Activated naive CD8-positive, alpha-beta T cell treated with anti-CD3 and anti-CD28 coated beads, Interleukin-2, amount 10 ng/mL, durations not matched to agents 7 days and 5 days (primary cell): Measurements from ENCODE around the gene TMEM236. TPM values are rescaled to one million over a fixed set of nuclear protein-coding genes. Genes with fewer than 3 reads are reported as not detected.

Source experiments
- ATAC-seq: fragments of 150-1000 bp; cut with Tn5 transposase; one replicate; pipeline ENCODE4 v1.10.0; 2021; ENCODE audit warnings: low read depth, moderate library complexity
- POLR2A ChIA-PET: fragments of 350-600 bp; sonication (Branson Sonifier 250); formaldehyde crosslinking; loops from one replicate; lab custom pipeline; 2021; ENCODE audit warnings: antibody characterized with exemption; lab: Charles Lee
- DNase-seq: peaks from one replicate; pipeline ENCODE4 v3.0.0; 2021
- H3K27ac Mint-ChIP-seq: one replicate; pipeline ENCODE4 v1.8.0; 2022; ENCODE audit warnings: mild to moderate bottlenecking, mixed read lengths
- H3K27me3 Mint-ChIP-seq: one replicate; pipeline ENCODE4 v1.8.0; 2022; ENCODE audit warnings: mild to moderate bottlenecking, moderate library complexity, mixed read lengths
- H3K36me3 Mint-ChIP-seq: one replicate; pipeline ENCODE4 v1.8.0; 2021; ENCODE audit warnings: mild to moderate bottlenecking, mixed read lengths
- H3K4me1 Mint-ChIP-seq: one replicate; pipeline ENCODE4 v1.8.0; 2021; ENCODE audit warnings: mixed read lengths
- H3K4me3 Mint-ChIP-seq: one replicate; pipeline ENCODE4 v1.8.0; 2022; ENCODE audit warnings: mild to moderate bottlenecking, moderate library complexity, mixed read lengths
- H3K9me3 Mint-ChIP-seq: one replicate; pipeline ENCODE4 v1.8.0; 2021; ENCODE audit warnings: mixed read lengths
- total RNA-seq, 2 experiments: library from RNA; stranded (reverse); gene quantifications; one replicate each; pipeline ENCODE4 v1.2.3, GENCODE V29; 2021

The TMEM236 gene
- total RNA-seq, 2 experiments from 2014 or later = 0.08 to 0.11 TPM

- H3K27ac Mint-ChIP-seq = peak overlapping the region; percentile 15
- no peak for DNase-seq
- POLR2A ChIA-PET = interaction anchor here (0.7 kb wide), 1 partner anchor 113 kb away, joined by 3 read pairs; the partner anchor contains the start of gene STAM
- peaks cover 11% of the 10 kb centered on the region for H3K4me1 Mint-ChIP-seq
- H3K36me3 Mint-ChIP-seq = no peaks in the 10 kb centered on the region
- ATAC-seq = peak; percentile 50
- peak overlapping the region; percentile 49 for H3K4me3 Mint-ChIP-seq
- peaks cover 2% of the 10 kb centered on the region for H3K27me3 Mint-ChIP-seq
- H3K9me3 Mint-ChIP-seq = no peaks in the 10 kb centered on the region
Measured at GRCh38 chr10:17756557-17757217, 4.7 kb downstream of the TMEM236 start.

- H3K36me3 Mint-ChIP-seq = no peaks in the 10 kb centered on the region
Measured at GRCh38 chr10:17758200-17758599, 6.2 kb downstream of the TMEM236 start.

DNA sequence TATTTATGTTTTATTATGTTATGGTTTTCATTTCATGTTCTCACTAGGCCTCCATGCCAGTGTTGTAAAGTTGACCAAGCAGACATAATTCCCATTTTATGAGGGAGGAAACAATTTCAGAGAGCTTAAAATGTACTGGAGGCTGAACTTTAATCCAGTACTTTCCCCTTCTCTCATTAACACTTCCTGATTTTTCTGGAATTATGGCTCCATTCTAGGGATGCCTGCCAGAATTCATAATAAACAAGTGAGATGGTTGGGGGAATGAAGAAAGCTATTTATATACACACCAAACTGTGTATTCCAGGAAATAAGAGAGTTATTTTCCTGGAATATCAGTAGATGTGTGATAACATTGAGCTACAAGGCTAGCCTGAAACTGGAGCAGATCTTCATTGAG, 6.9 kb downstream of the TMEM236 start:
- POLR2A ChIA-PET = no interaction called here
- Mint-ChIP-seq H3K4me1 (peaks cover 11% of the 10 kb centered on the region), H3K36me3 (no peaks in the 10 kb centered on the region), H3K9me3 (no peaks in the 10 kb centered on the region), H3K27me3 (no peaks in the 10 kb centered on the region), H3K27ac (no peak overlapping the region), H3K4me3 (no peak overlapping the region)
- ATAC-seq = no peak
- DNase-seq = no peak

More at GRCh38 chr10:17758200-17758599, 6.2 kb downstream of the TMEM236 start:
- Mint-ChIP-seq H3K4me3 (no peak overlapping the region), H3K9me3 (no peaks in the 10 kb centered on the region), H3K27ac (no peak overlapping the region), H3K4me1 (peaks cover 11% of the 10 kb centered on the region), H3K27me3 (peaks cover 1% of the 10 kb centered on the region)
- POLR2A ChIA-PET = no interaction called here
- DNase-seq (no peak), ATAC-seq (no peak)

DNA sequence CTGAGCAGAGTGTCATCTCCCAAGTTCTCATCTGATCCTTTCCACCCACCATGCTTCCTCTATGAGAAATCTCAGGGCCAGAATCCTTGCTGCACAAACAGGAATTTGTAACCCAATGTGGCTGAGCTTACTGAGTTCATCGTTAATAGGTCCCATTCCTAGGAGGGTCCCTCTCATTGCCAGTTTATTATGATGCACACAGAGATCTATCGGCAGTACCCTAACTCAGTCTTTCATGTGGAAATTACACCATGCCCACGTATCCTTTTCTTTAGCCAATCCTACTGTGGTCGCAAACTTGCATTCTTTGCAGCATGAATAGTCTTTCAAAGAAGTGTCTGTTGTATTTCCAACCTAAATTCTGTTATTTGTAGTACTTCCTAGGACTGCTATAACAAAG, 12.1 kb downstream of the TMEM236 start:
- Mint-ChIP-seq H3K27ac (no peak overlapping the region), H3K4me1 (peaks cover under 1% of the 10 kb centered on the region), H3K27me3 (no peaks in the 10 kb centered on the region), H3K36me3 (no peaks in the 10 kb centered on the region), H3K9me3 (no peaks in the 10 kb centered on the region), H3K4me3 (no peak overlapping the region)
- DNase-seq = no peak
- POLR2A ChIA-PET = no interaction called here
- ATAC-seq = no peak

- POLR2A ChIA-PET = no interaction called here
Measured at GRCh38 chr10:17765602-17766001, 13.6 kb downstream of the TMEM236 start.

GRCh38 chr10:17766731-17767130, 14.7 kb downstream of the TMEM236 start:
- ATAC-seq = no peak
- no peaks in the 10 kb centered on the region for H3K4me1 Mint-ChIP-seq
- no peak for DNase-seq
- H3K36me3 Mint-ChIP-seq = no peaks in the 10 kb centered on the region
- H3K27ac Mint-ChIP-seq = no peak overlapping the region
- no peaks in the 10 kb centered on the region for H3K27me3 Mint-ChIP-seq
- POLR2A ChIA-PET = no interaction called here
- H3K4me3 Mint-ChIP-seq = no peak overlapping the region
- H3K9me3 Mint-ChIP-seq = no peaks in the 10 kb centered on the region

More at GRCh38 chr10:17765602-17766001, 13.6 kb downstream of the TMEM236 start:
- Mint-ChIP-seq H3K27ac (no peak overlapping the region), H3K27me3 (no peaks in the 10 kb centered on the region), H3K4me1 (no peaks in the 10 kb centered on the region), H3K36me3 (no peaks in the 10 kb centered on the region), H3K9me3 (no peaks in the 10 kb centered on the region), H3K4me3 (no peak overlapping the region)
- DNase-seq (no peak), ATAC-seq (no peak)

DNA sequence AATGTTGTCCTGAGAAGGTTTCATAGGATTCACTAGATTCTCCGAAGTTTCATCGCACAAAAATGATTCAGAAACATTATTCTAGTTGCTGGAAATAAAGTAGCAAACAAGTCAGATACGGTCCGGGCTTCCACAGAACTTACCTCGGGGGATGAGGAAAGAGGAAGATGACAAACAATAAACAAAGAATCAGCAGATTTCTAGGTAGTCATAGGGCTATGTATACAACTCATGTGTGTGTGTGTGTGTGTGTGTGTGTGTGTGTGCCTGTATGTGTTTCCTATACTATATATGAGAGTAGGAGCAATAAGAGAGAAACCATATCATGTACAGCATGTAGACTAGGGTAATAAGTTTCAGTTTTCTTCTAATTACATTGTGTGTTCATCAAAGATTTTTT, 16.5 kb downstream of the TMEM236 start:
- Mint-ChIP-seq H3K36me3 (no peaks in the 10 kb centered on the region), H3K4me1 (no peaks in the 10 kb centered on the region), H3K9me3 (no peaks in the 10 kb centered on the region), H3K27me3 (no peaks in the 10 kb centered on the region), H3K4me3 (no peak overlapping the region), H3K27ac (no peak overlapping the region)
- ATAC-seq = no peak
- no peak for DNase-seq
- POLR2A ChIA-PET = no interaction called here

DNA sequence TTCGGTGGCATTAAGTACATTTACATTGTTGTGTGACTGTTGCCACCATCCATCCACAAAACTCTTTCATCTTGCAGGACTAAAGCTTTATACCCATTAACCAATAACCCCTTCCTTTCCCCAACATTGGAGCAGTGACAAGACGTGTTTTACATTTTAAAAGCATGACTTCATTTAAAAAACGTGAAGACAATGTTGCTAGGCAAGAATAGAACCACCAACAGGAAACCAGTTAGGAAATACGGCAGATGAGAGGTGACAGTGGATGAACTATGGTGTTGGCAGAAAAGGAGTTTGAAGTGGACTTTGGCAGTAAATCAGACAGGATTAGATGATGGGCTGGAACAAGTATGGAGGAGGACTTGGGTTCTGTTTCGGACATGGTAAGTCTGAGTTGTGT, 17.0 kb downstream of the TMEM236 start:
- DNase-seq = no peak

GRCh38 chr10:17771017-17771416, 19.0 kb downstream of the TMEM236 start:
- POLR2A ChIA-PET = no interaction called here
- DNase-seq (no peak), ATAC-seq (no peak)
- Mint-ChIP-seq H3K4me3 (no peak overlapping the region), H3K36me3 (no peaks in the 10 kb centered on the region), H3K27ac (no peak overlapping the region), H3K9me3 (no peaks in the 10 kb centered on the region), H3K27me3 (no peaks in the 10 kb centered on the region), H3K4me1 (no peaks in the 10 kb centered on the region)

More for the DNA sequence above, 17.0 kb downstream of the TMEM236 start:
- Mint-ChIP-seq H3K4me1 (no peaks in the 10 kb centered on the region), H3K4me3 (no peak overlapping the region), H3K27ac (no peak overlapping the region), H3K9me3 (no peaks in the 10 kb centered on the region), H3K27me3 (no peaks in the 10 kb centered on the region), H3K36me3 (no peaks in the 10 kb centered on the region)
- no peak for ATAC-seq
- POLR2A ChIA-PET = no interaction called here

DNA sequence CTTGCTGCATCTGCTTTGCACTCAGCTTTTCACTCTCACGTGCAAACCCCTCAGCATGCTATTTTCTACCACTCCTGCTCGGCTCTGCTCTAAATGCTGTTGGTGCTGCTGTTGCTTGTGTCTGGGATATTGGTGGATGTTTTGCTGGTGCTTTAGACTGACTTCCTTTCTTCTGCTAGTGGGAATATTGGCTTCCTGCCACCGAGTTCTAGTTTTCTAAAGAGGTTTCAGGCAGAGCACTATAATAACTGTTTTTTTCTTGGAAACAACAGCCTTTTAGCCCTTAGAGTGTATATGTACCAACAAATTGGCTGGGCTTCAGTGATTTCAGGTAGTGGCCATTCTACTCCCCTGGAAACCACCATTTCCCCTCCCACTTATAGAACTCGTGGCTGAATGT, 27.8 kb downstream of the TMEM236 start:
- Mint-ChIP-seq H3K4me3 (no peak overlapping the region), H3K4me1 (no peaks in the 10 kb centered on the region), H3K36me3 (no peaks in the 10 kb centered on the region), H3K27ac (no peak overlapping the region), H3K27me3 (peaks cover 4% of the 10 kb centered on the region), H3K9me3 (no peaks in the 10 kb centered on the region)
- ATAC-seq (no peak), DNase-seq (no peak)
- POLR2A ChIA-PET = no interaction called here

GRCh38 chr10:17780727-17781126, 28.7 kb downstream of the TMEM236 start:
- no peak for ATAC-seq
- no peaks in the 10 kb centered on the region for H3K4me1 Mint-ChIP-seq
- POLR2A ChIA-PET = no interaction called here
- H3K4me3 Mint-ChIP-seq = no peak overlapping the region
- no peak for DNase-seq
- no peaks in the 10 kb centered on the region for H3K36me3 Mint-ChIP-seq
- no peaks in the 10 kb centered on the region for H3K9me3 Mint-ChIP-seq
- peaks cover 4% of the 10 kb centered on the region for H3K27me3 Mint-ChIP-seq
- H3K27ac Mint-ChIP-seq = no peak overlapping the region

DNA sequence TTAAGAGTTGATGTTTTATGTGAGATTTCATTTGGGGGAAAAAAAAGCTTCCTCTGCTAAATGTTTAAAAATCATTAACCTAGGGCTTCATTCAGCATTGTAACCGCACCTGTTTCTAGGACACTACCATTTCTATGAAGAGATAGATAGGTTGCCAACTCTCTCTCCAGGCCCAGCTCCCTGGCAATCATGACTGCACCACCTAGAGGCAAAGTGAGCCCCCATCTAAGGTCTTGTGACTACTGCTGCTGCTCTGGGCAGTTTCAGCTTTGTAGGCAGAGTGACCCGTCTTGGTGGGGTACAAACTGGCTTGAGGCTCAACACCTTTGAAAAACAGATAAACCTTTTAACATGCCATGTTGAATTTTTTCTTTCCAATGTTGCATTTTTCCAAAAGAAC, 29.9 kb downstream of the TMEM236 start:
- Mint-ChIP-seq H3K36me3 (no peaks in the 10 kb centered on the region), H3K9me3 (no peaks in the 10 kb centered on the region), H3K4me1 (no peaks in the 10 kb centered on the region), H3K27ac (no peak overlapping the region), H3K4me3 (no peak overlapping the region), H3K27me3 (peaks cover 4% of the 10 kb centered on the region)
- POLR2A ChIA-PET = no interaction called here
- ATAC-seq = no peak
- no peak for DNase-seq

- Mint-ChIP-seq H3K4me1 (no peaks in the 10 kb centered on the region), H3K4me3 (no peak overlapping the region), H3K27me3 (peaks cover 4% of the 10 kb centered on the region), H3K36me3 (no peaks in the 10 kb centered on the region), H3K9me3 (no peaks in the 10 kb centered on the region), H3K27ac (no peak overlapping the region)
- POLR2A ChIA-PET = no interaction called here
- DNase-seq = no peak
- no peak for ATAC-seq
Measured at GRCh38 chr10:17782921-17783665, 31.1 kb downstream of the TMEM236 start.

- Mint-ChIP-seq H3K4me3 (no peak overlapping the region), H3K4me1 (no peaks in the 10 kb centered on the region), H3K27me3 (peaks cover 4% of the 10 kb centered on the region), H3K9me3 (no peaks in the 10 kb centered on the region), H3K36me3 (no peaks in the 10 kb centered on the region), H3K27ac (no peak overlapping the region)
- ATAC-seq = no peak
- no peak for DNase-seq
- POLR2A ChIA-PET = no interaction called here
Measured at GRCh38 chr10:17783751-17784150, 31.8 kb downstream of the TMEM236 start.
